ENCODE data around the gene FBN1.

Gene FBN1

GRCh38 chr15:48393645-48394506, 251.6 kb downstream of the FBN1 start:
- DNase-seq (ENCODE audit: low spot score in 2 of 2): no peak
- H3K36me3 ChIP-seq (replicated peaks): no peaks in the 10 kb centered on the region
- no peaks in the 10 kb centered on the region for H3K27me3 ChIP-seq (ENCODE audit: low read depth)
- no peak overlapping the region for H3K4me3 ChIP-seq
- in situ Hi-C loops (cut with MboI; ENCODE audit: low sequenced_read_pairs): no loop called here
- H3K9me3 ChIP-seq: no peaks in the 10 kb centered on the region
- H3K4me1 ChIP-seq: no peaks in the 10 kb centered on the region

- in situ Hi-C loops (cut with MboI; ENCODE audit: low sequenced_read_pairs): no loop called here
- no peak overlapping the region for H3K4me3 ChIP-seq
- H3K4me1 ChIP-seq: no peaks in the 10 kb centered on the region
- H3K9me3 ChIP-seq: no peaks in the 10 kb centered on the region
- H3K36me3 ChIP-seq (replicated peaks): no peaks in the 10 kb centered on the region
- no peaks in the 10 kb centered on the region for H3K27me3 ChIP-seq (ENCODE audit: low read depth)
- DNase-seq (ENCODE audit: low spot score in 2 of 2): no peak
Measured at GRCh38 chr15:48392356-48392755, 253.2 kb downstream of the FBN1 start.

- Histone ChIP-seq H3K9me3 (no peaks in the 10 kb centered on the region), H3K4me3 (no peak overlapping the region), H3K27me3 (ENCODE audit: low read depth) (no peaks in the 10 kb centered on the region), H3K4me1 (no peaks in the 10 kb centered on the region), H3K36me3 (replicated peaks) (no peaks in the 10 kb centered on the region)
- in situ Hi-C loops (cut with MboI; ENCODE audit: low sequenced_read_pairs): no loop called here
- DNase-seq (ENCODE audit: low spot score in 2 of 2): no peak
Measured at GRCh38 chr15:48391950-48392349, 253.6 kb downstream of the FBN1 start.

GRCh38 chr15:48389691-48390143, 255.8 kb downstream of the FBN1 start:
- in situ Hi-C loops (cut with MboI; ENCODE audit: low sequenced_read_pairs): no loop called here

GRCh38 chr15:48388910-48389309, 256.6 kb downstream of the FBN1 start:
- DNase-seq (ENCODE audit: low spot score in 2 of 2): no peak
- Histone ChIP-seq H3K9me3 (no peaks in the 10 kb centered on the region), H3K4me3 (no peak overlapping the region)

More at GRCh38 chr15:48389691-48390143, 255.8 kb downstream of the FBN1 start:
- DNase-seq (ENCODE audit: low spot score in 2 of 2): no peak
- Histone ChIP-seq H3K9me3 (no peaks in the 10 kb centered on the region), H3K27me3 (ENCODE audit: low read depth) (no peaks in the 10 kb centered on the region), H3K36me3 (replicated peaks) (no peaks in the 10 kb centered on the region), H3K4me1 (no peaks in the 10 kb centered on the region), H3K4me3 (no peak overlapping the region)

GRCh38 chr15:48388016-48388851, 257.3 kb downstream of the FBN1 start:
- no peak for DNase-seq (ENCODE audit: low spot score in 2 of 2)
- no peaks in the 10 kb centered on the region for H3K36me3 ChIP-seq (replicated peaks)

More at GRCh38 chr15:48388910-48389309, 256.6 kb downstream of the FBN1 start:
- no peaks in the 10 kb centered on the region for H3K36me3 ChIP-seq (replicated peaks)
- in situ Hi-C loops (cut with MboI; ENCODE audit: low sequenced_read_pairs): no loop called here
- H3K4me1 ChIP-seq: no peaks in the 10 kb centered on the region
- H3K27me3 ChIP-seq (ENCODE audit: low read depth): no peaks in the 10 kb centered on the region

GRCh38 chr15:48385031-48385830, 260.3 kb downstream of the FBN1 start:
- Histone ChIP-seq H3K36me3 (replicated peaks) (no peaks in the 10 kb centered on the region), H3K27me3 (ENCODE audit: low read depth) (no peaks in the 10 kb centered on the region), H3K4me1 (no peaks in the 10 kb centered on the region), H3K4me3 (no peak overlapping the region), H3K9me3 (no peaks in the 10 kb centered on the region)
- DNase-seq (ENCODE audit: low spot score in 2 of 2): no peak
- in situ Hi-C loops (cut with MboI; ENCODE audit: low sequenced_read_pairs): no loop called here

More at GRCh38 chr15:48388016-48388851, 257.3 kb downstream of the FBN1 start:
- H3K4me1 ChIP-seq: no peaks in the 10 kb centered on the region
- in situ Hi-C loops (cut with MboI; ENCODE audit: low sequenced_read_pairs): no loop called here
- H3K27me3 ChIP-seq (ENCODE audit: low read depth): no peaks in the 10 kb centered on the region
- H3K4me3 ChIP-seq: no peak overlapping the region
- H3K9me3 ChIP-seq: no peaks in the 10 kb centered on the region

- H3K36me3 ChIP-seq (replicated peaks): no peaks in the 10 kb centered on the region
- no peaks in the 10 kb centered on the region for H3K9me3 ChIP-seq
- no peaks in the 10 kb centered on the region for H3K27me3 ChIP-seq (ENCODE audit: low read depth)
- no peaks in the 10 kb centered on the region for H3K4me1 ChIP-seq
- in situ Hi-C loops (cut with MboI; ENCODE audit: low sequenced_read_pairs): no loop called here
- DNase-seq (ENCODE audit: low spot score in 2 of 2): no peak
- no peak overlapping the region for H3K4me3 ChIP-seq
Measured at GRCh38 chr15:48384616-48385015, 260.9 kb downstream of the FBN1 start.

- no peaks in the 10 kb centered on the region for H3K4me1 ChIP-seq
- no peaks in the 10 kb centered on the region for H3K9me3 ChIP-seq
- DNase-seq (ENCODE audit: low spot score in 2 of 2): no peak
- no peaks in the 10 kb centered on the region for H3K27me3 ChIP-seq (ENCODE audit: low read depth)
- H3K36me3 ChIP-seq (replicated peaks): no peaks in the 10 kb centered on the region
- in situ Hi-C loops (cut with MboI; ENCODE audit: low sequenced_read_pairs): no loop called here
- no peak overlapping the region for H3K4me3 ChIP-seq
Measured at GRCh38 chr15:48383031-48383430, 262.5 kb downstream of the FBN1 start.

GRCh38 chr15:48381861-48382260, 263.6 kb downstream of the FBN1 start:
- no peaks in the 10 kb centered on the region for H3K9me3 ChIP-seq
- in situ Hi-C loops (cut with MboI; ENCODE audit: low sequenced_read_pairs): no loop called here
- H3K4me1 ChIP-seq: no peaks in the 10 kb centered on the region
- no peak for DNase-seq (ENCODE audit: low spot score in 2 of 2)
- no peaks in the 10 kb centered on the region for H3K36me3 ChIP-seq (replicated peaks)
- H3K4me3 ChIP-seq: no peak overlapping the region
- no peaks in the 10 kb centered on the region for H3K27me3 ChIP-seq (ENCODE audit: low read depth)

GRCh38 chr15:48380198-48380597, 265.3 kb downstream of the FBN1 start:
- no peaks in the 10 kb centered on the region for H3K27me3 ChIP-seq (ENCODE audit: low read depth)
- H3K4me1 ChIP-seq: no peaks in the 10 kb centered on the region
- H3K36me3 ChIP-seq (replicated peaks): no peaks in the 10 kb centered on the region
- in situ Hi-C loops (cut with MboI; ENCODE audit: low sequenced_read_pairs): no loop called here
- DNase-seq (ENCODE audit: low spot score in 2 of 2): no peak
- H3K9me3 ChIP-seq: no peaks in the 10 kb centered on the region; the same call in 1 of the 2 replicates
- H3K4me3 ChIP-seq: no peak overlapping the region

- in situ Hi-C loops (cut with MboI; ENCODE audit: low sequenced_read_pairs): no loop called here
- no peak overlapping the region for H3K4me3 ChIP-seq
- no peaks in the 10 kb centered on the region for H3K36me3 ChIP-seq (replicated peaks)
- no peaks in the 10 kb centered on the region; the same call in 1 of the 2 replicates for H3K9me3 ChIP-seq
- DNase-seq (ENCODE audit: low spot score in 2 of 2): no peak
- H3K4me1 ChIP-seq: no peaks in the 10 kb centered on the region
- H3K27me3 ChIP-seq (ENCODE audit: low read depth): peaks cover 4% of the 10 kb centered on the region; the same call in 1 of the 2 replicates
Measured at GRCh38 chr15:48375767-48376166, 269.7 kb downstream of the FBN1 start.

- Histone ChIP-seq H3K36me3 (replicated peaks) (no peaks in the 10 kb centered on the region), H3K4me1 (no peaks in the 10 kb centered on the region), H3K9me3 (no peaks in the 10 kb centered on the region; the same call in 1 of the 2 replicates), H3K27me3 (ENCODE audit: low read depth) (peaks cover 4% of the 10 kb centered on the region; the same call in 1 of the 2 replicates), H3K4me3 (no peak overlapping the region)
- in situ Hi-C loops (cut with MboI; ENCODE audit: low sequenced_read_pairs): loop anchor here (25.0 kb wide), 1 partner anchor 488 kb away; no protein-coding TSS in a partner anchor
- no peak for DNase-seq (ENCODE audit: low spot score in 2 of 2)
Measured at GRCh38 chr15:48374472-48374871, 271.0 kb downstream of the FBN1 start.

Data from HAP-1 (cell line).